ENCODE data around the gene HIP1R. TPM values are rescaled to one million over a fixed set of nuclear protein-coding genes. Genes with fewer than 3 reads are reported as not detected.
A peak's percentile ranks its signal among the peaks of the same experiment; 100 is the strongest.

Gene HIP1R
- total RNA-seq, 1 donor from 2014 or later = 16.6 TPM

GRCh38 chr12:122858171-122858570 lies 22.9 kb downstream of the HIP1R start:
- intact Hi-C loops (cut with DNase I) = loop anchor here (5.0 kb wide), 1 partner anchor 66 kb away; no protein-coding TSS in a partner anchor
- no peak for DNase-seq (ENCODE audit: low spot score)

GRCh38 chr12:122858591-122859302 lies 23.5 kb downstream of the HIP1R start:
- DNase-seq (ENCODE audit: low spot score) = no peak
- intact Hi-C loops (cut with DNase I) = loop anchor here (5.0 kb wide), 1 partner anchor 66 kb away; no protein-coding TSS in a partner anchor

GRCh38 chr12:122859303-122860039 lies 24.2 kb downstream of the HIP1R start:
- no peak for DNase-seq (ENCODE audit: low spot score)
- intact Hi-C loops (cut with DNase I) = loop anchor here (1.0 to 5.0 kb wide), 4 partner anchors 38 to 377 kb away; partner anchors contain the start of gene VPS37B

- intact Hi-C loops (cut with DNase I) = loop anchor here (1.0 to 5.0 kb wide), 3 partner anchors 37 to 377 kb away; partner anchors contain the start of gene VPS37B
- DNase-seq (ENCODE audit: low spot score) = peak; percentile 95
Measured at GRCh38 chr12:122860040-122860853, 25.0 kb downstream of the HIP1R start.

GRCh38 chr12:122860854-122861586 lies 25.8 kb downstream of the HIP1R start:
- no peak for DNase-seq (ENCODE audit: low spot score)
- intact Hi-C loops (cut with DNase I) = loop anchor here (1.0 to 5.0 kb wide), 3 partner anchors 36 to 376 kb away; partner anchors contain the start of gene VPS37B

GRCh38 chr12:122861587-122861970 lies 26.3 kb downstream of the HIP1R start:
- DNase-seq (ENCODE audit: low spot score) = no peak
- intact Hi-C loops (cut with DNase I) = loop anchor here (2.0 to 5.0 kb wide), 2 partner anchors 36 to 375 kb away; partner anchors contain the start of gene VPS37B

GRCh38 chr12:122862110-122862634 lies 26.9 kb downstream of the HIP1R start:
- DNase-seq (ENCODE audit: low spot score) = peak; percentile 67
- intact Hi-C loops (cut with DNase I) = loop anchor here (5.0 kb wide), 1 partner anchor 35 kb away; the partner anchor contains the start of gene VPS37B

- intact Hi-C loops (cut with DNase I) = loop anchor here (5.0 kb wide), 1 partner anchor 34 kb away; the partner anchor contains the start of gene VPS37B
Measured at GRCh38 chr12:122862872-122863701, 27.8 kb downstream of the HIP1R start.

GRCh38 chr12:122864894-122865253 lies 29.6 kb downstream of the HIP1R start:
- no peak for DNase-seq (ENCODE audit: low spot score)
- intact Hi-C loops (cut with DNase I) = loop anchor here (5.0 kb wide), 1 partner anchor 32 kb away; the partner anchor contains the start of gene VPS37B

More at GRCh38 chr12:122862872-122863701, 27.8 kb downstream of the HIP1R start:
- no peak for DNase-seq (ENCODE audit: low spot score)

GRCh38 chr12:122865268-122866231 lies 30.3 kb downstream of the HIP1R start:
- peak; percentile 68 for DNase-seq (ENCODE audit: low spot score)
- intact Hi-C loops (cut with DNase I) = no loop called here

- intact Hi-C loops (cut with DNase I) = no loop called here
- peak; percentile 59 for DNase-seq (ENCODE audit: low spot score)
Measured at GRCh38 chr12:122866379-122866778, 31.1 kb downstream of the HIP1R start.

GRCh38 chr12:122866950-122867607 lies 31.8 kb downstream of the HIP1R start:
- intact Hi-C loops (cut with DNase I) = no loop called here

GRCh38 chr12:122867691-122868461 lies 32.6 kb downstream of the HIP1R start:
- DNase-seq (ENCODE audit: low spot score) = peak; percentile 81
- intact Hi-C loops (cut with DNase I) = no loop called here

More at GRCh38 chr12:122866950-122867607, 31.8 kb downstream of the HIP1R start:
- peak; percentile 72 for DNase-seq (ENCODE audit: low spot score)

- intact Hi-C loops (cut with DNase I) = no loop called here
- DNase-seq (ENCODE audit: low spot score) = peak; percentile 63
Measured at GRCh38 chr12:122868471-122869177, 33.4 kb downstream of the HIP1R start.
